Inflammatory macrophage (primary cell): ENCODE results near the gene SIK3.

ENCODE experiments used
- DNase-seq, 2 donors: peaks; one replicate each; pipeline ENCODE4 v3.0.0-alpha.2; 2020 to 2022

SIK3 gene

GRCh38 chr11:116860303-116860702 is 237.9 kb downstream of the SIK3 start:
- DNase-seq, result peak in 1 of 2 donors; percentile 42

- DNase-seq, result no peak
Measured at GRCh38 chr11:116859175-116859574, 239.1 kb downstream of the SIK3 start.

GRCh38 chr11:116857936-116858335 is 240.3 kb downstream of the SIK3 start:
- DNase-seq, result no peak

GRCh38 chr11:116857316-116857715 is 240.9 kb downstream of the SIK3 start:
- no peak for DNase-seq

- DNase-seq, result no peak
Measured at GRCh38 chr11:116856423-116856822, 241.8 kb downstream of the SIK3 start.

GRCh38 chr11:116855413-116855812 is 242.8 kb downstream of the SIK3 start:
- no peak for DNase-seq

GRCh38 chr11:116853461-116854073 is 244.7 kb downstream of the SIK3 start:
- peak; percentile 93 for DNase-seq

- DNase-seq, result peak; percentile 30 to 40
Measured at GRCh38 chr11:116852261-116853031, 245.8 kb downstream of the SIK3 start.

- DNase-seq, result peak; percentile 89 to 90
Measured at GRCh38 chr11:116851626-116852025, 246.6 kb downstream of the SIK3 start.

- no peak for DNase-seq
Measured at GRCh38 chr11:116849486-116849885, 248.7 kb downstream of the SIK3 start.

GRCh38 chr11:116849060-116849459 is 249.2 kb downstream of the SIK3 start:
- DNase-seq, result no peak

GRCh38 chr11:116847612-116848011 is 250.6 kb downstream of the SIK3 start:
- no peak for DNase-seq

- no peak for DNase-seq
Measured at GRCh38 chr11:116844722-116845121, 253.5 kb downstream of the SIK3 start.

GRCh38 chr11:116843661-116844060 is 254.6 kb downstream of the SIK3 start:
- DNase-seq, result no peak

- no peak for DNase-seq
Measured at GRCh38 chr11:116842909-116843308, 255.3 kb downstream of the SIK3 start.

- no peak for DNase-seq
Measured at GRCh38 chr11:116842117-116842516, 256.1 kb downstream of the SIK3 start.

GRCh38 chr11:116840746-116841296 is 257.4 kb downstream of the SIK3 start:
- no peak for DNase-seq

- DNase-seq, result peak in 1 of 2 donors; percentile 23
Measured at GRCh38 chr11:116840224-116840745, 257.9 kb downstream of the SIK3 start.

- DNase-seq, result no peak
Measured at GRCh38 chr11:116838321-116839084, 259.7 kb downstream of the SIK3 start.

GRCh38 chr11:116837231-116838091 is 260.8 kb downstream of the SIK3 start, which contains the start of gene APOA1:
Gene APOA1 (minus strand): TSS chr11:116837622. CDS start chr11:116837387, 235 bp downstream.
- DNase-seq, result no peak

GRCh38 chr11:116836632-116836991 is 261.6 kb downstream of the SIK3 start:
- no peak for DNase-seq
